Liver (tissue), 9 donors: ENCODE measurements around the gene TERT. TPM values are rescaled to one million over a fixed set of nuclear protein-coding genes. Genes with fewer than 3 reads are reported as not detected.

ENCODE experiments used
- DNase-seq: peaks from one replicate; pipeline ENCODE4 v3.0.0-alpha.2; 2017; ENCODE audit warnings: low spot score
- H3K27ac ChIP-seq, 2 donors: one replicate each; pipeline ENCODE4 v1.7.0; 2013; ENCODE audit warnings: inconsistent platforms in 2 of 2, low read length in 2 of 2, control low read depth in 1 of 2, low read depth in 1 of 2, mild to moderate bottlenecking in 1 of 2
- H3K27me3 ChIP-seq, 4 donors: one replicate each; pipeline versions ENCODE4 v1.6.1 to v1.7.0; 2013; ENCODE audit warnings: low read length in 3 of 4, inconsistent platforms in 1 of 4, mild to moderate bottlenecking in 1 of 4, moderate library complexity in 1 of 4; ENCODE audit not compliant: control insufficient read depth in 4 of 4, insufficient read depth in 4 of 4
- H3K36me3 ChIP-seq, 4 donors: one replicate each; pipeline versions ENCODE4 v1.6.1 to v1.7.0; 2013; ENCODE audit warnings: low read length in 3 of 4, mild to moderate bottlenecking in 3 of 4, low read depth in 1 of 4, moderate library complexity in 1 of 4; ENCODE audit not compliant: control insufficient read depth in 4 of 4, insufficient read depth in 3 of 4
- H3K4me1 ChIP-seq, 4 donors: one replicate each; pipeline versions ENCODE4 v1.6.1 to v1.7.0; 2013; ENCODE audit warnings: low read length in 3 of 4, mild to moderate bottlenecking in 3 of 4, moderate library complexity in 1 of 4; ENCODE audit not compliant: control insufficient read depth in 4 of 4, insufficient read depth in 4 of 4
- H3K4me3 ChIP-seq, 3 donors: one replicate each; pipeline versions ENCODE4 v1.6.1 to v1.7.0; 2013; ENCODE audit warnings: low read length in 3 of 3, control low read depth in 1 of 3, low read depth in 1 of 3, mild to moderate bottlenecking in 1 of 3
- H3K9ac ChIP-seq, 2 donors: one replicate each; pipeline ENCODE4 v1.7.0; 2013; ENCODE audit warnings: low read length in 2 of 2, mild to moderate bottlenecking in 2 of 2, moderate library complexity in 2 of 2, control low read depth in 1 of 2, low read depth in 1 of 2
- H3K9me3 ChIP-seq, 4 donors: one replicate each; pipeline versions ENCODE4 v1.6.1 to v1.7.0; 2013; ENCODE audit warnings: low read length in 3 of 4; ENCODE audit not compliant: control insufficient read depth in 4 of 4
- EGR1 ChIP-seq, 2 donors: IDR thresholded peaks; 2 replicates each; pipeline ENCODE4 v1.6.1; 2016 to 2018; ENCODE audit warnings: antibody characterized with exemption in 2 of 2, low read depth in 2 of 2
- FOXA1 ChIP-seq: IDR thresholded peaks from 2 replicates; pipeline ENCODE4 v1.6.1; 2016; ENCODE audit warnings: antibody characterized with exemption
- FOXA2 ChIP-seq: IDR thresholded peaks from 2 replicates; pipeline ENCODE4 v1.6.1; 2016; ENCODE audit warnings: antibody characterized with exemption
- GABPA ChIP-seq, 2 donors: IDR thresholded peaks in 1 of 2; conservative IDR thresholded peaks in 1 of 2; 2 replicates each; pipeline ENCODE4 v1.6.1; 2016; ENCODE audit warnings: antibody characterized with exemption in 2 of 2, mild to moderate bottlenecking in 1 of 2, moderate library complexity in 1 of 2
- HNF4A ChIP-seq, 2 donors: conservative IDR thresholded peaks; 2 replicates each; pipeline ENCODE4 v1.6.1; 2016; ENCODE audit warnings: antibody characterized with exemption in 2 of 2, mild to moderate bottlenecking in 2 of 2
- HNF4G ChIP-seq: IDR thresholded peaks from 2 replicates; pipeline ENCODE4 v1.6.1; 2016; ENCODE audit warnings: antibody characterized with exemption
- JUND ChIP-seq, 2 donors: IDR thresholded peaks; 2 replicates each; pipeline ENCODE4 v1.6.1; 2016; ENCODE audit warnings: antibody characterized with exemption in 2 of 2
- NR2F2 ChIP-seq: IDR thresholded peaks from 2 replicates; pipeline ENCODE4 v1.6.1; 2016; ENCODE audit warnings: antibody characterized with exemption
- SP1 ChIP-seq: IDR thresholded peaks from 2 replicates; pipeline ENCODE4 v1.6.1; 2018; ENCODE audit warnings: antibody characterized with exemption, mild to moderate bottlenecking
- TAF1 ChIP-seq: conservative IDR thresholded peaks from 2 replicates; pipeline ENCODE4 v1.6.1; 2016; ENCODE audit warnings: antibody characterized with exemption, mild to moderate bottlenecking
- YY1 ChIP-seq: IDR thresholded peaks from 2 replicates; pipeline ENCODE4 v1.6.1; 2016; ENCODE audit warnings: antibody characterized with exemption, mild to moderate bottlenecking
- WGBS: extraction: QIAGEN DNeasy Blood & Tissue Kit; methylation state at CpG from one replicate; pipeline ENCODE4 v1.1.7; 2013; 5-methylcytosine and 5-hydroxymethylcytosine counted together
- polyA plus RNA-seq, 2 donors: library from polyadenylated mRNA; stranded (reverse) in 1 of 2; unstranded in 1 of 2; fragments of 200-250 nt in 1 of 2; fragments of >200 nt in 1 of 2; fragmentation: Nextera tagmentation in 1 of 2; extraction: Ambion mirVana in 1 of 2; gene quantifications; one replicate each; pipeline versions ENCODE4 v1.2.1 to v1.2.3, GENCODE V29; 2013 to 2015
- total RNA-seq, 2 donors: library from RNA; depleted of rRNA; stranded (reverse); fragments of >200 nt; gene quantifications; one replicate each; pipeline ENCODE4 v1.2.3, GENCODE V29; 2014
- TF ChIP-seq, protein P1 (sequence below): IDR thresholded peaks from 2 replicates; pipeline ENCODE4 v1.6.1; 2016; ENCODE audit warnings: antibody characterized with exemption, mild to moderate bottlenecking
- TF ChIP-seq, protein P2 (sequence below): IDR thresholded peaks from 2 replicates; pipeline ENCODE4 v1.6.1; 2016; ENCODE audit warnings: antibody characterized with exemption
- TF ChIP-seq, protein P3 (sequence below): IDR thresholded peaks from 2 replicates; pipeline ENCODE4 v1.6.1; 2016; ENCODE audit warnings: antibody characterized with exemption
- TF ChIP-seq, protein P4 (sequence below): fragments of 150-350 bp; IDR thresholded peaks from 2 replicates; pipeline ENCODE4 v1.5.1; 2017; ENCODE audit warnings: improper control_type of control experiment, low read depth, low read length; ENCODE audit not compliant: missing input control
- TF ChIP-seq, protein P5 (sequence below): IDR thresholded peaks from 2 replicates; pipeline ENCODE4 v1.6.1; 2016; ENCODE audit warnings: antibody characterized with exemption
- donor health status: healthy.
- donor health status: healthy.
- donor health status: healthy.
- donor health status: healthy.
- donor health status: healthy.

TERT gene
- total and polyA plus RNA-seq, 4 donors = 0.14 TPM; not detected in 3

DNA sequence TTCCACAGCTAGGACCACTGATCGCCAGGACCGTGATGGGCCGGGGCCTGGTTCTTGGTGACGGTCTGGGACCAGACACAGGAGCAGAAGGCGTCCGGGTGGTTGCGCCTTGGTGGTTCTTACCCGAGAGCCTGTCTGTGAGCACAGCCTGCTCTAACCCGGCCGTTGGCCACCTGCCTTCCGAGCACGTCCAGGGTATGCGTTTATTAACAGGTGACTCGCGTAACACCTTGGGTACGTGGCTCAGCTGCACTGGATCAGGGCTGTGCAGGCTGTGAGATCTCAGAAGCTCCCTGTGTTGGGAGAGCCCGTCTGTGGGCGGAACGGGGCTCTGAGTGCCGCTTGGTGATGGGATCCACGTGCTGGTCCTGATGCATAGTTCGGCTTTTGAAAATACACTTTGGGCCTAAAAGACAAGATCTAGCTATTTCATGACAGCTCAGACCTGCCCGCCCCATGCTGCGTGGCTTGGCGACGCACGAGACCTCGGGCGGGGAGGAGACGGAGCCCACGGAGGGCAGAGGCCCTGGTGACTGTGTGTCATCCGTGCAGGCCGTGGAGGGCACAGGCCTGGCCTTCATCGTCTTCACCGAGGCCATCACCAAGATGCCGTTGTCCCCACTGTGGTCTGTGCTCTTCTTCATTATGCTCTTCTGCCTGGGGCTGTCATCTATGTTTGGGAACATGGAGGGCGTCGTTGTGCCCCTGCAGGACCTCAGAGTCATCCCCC is 76.4 kb downstream of the TERT start:
- no peak for DNase-seq
- H3K9me3 ChIP-seq = peaks cover 0 to 2% (median 0%) of the 10 kb centered on the region in 4 donors
- no peaks in the 10 kb centered on the region for H3K27me3 ChIP-seq
- H3K27ac ChIP-seq = no peak overlapping the region
- TF ChIP-seq FOXA2 (no peak), HNF4A (conservative IDR thresholded peaks at IDR 0.05) (no peak), TAF1 (no peak), SP1 (no peak), JUND (IDR thresholded peaks at IDR 0.05) (no peak), NR2F2 (no peak), EGR1 (IDR thresholded peaks at IDR 0.05; ENCODE audit: low read depth in 2 of 2) (no peak), YY1 (no peak), HNF4G (no peak), FOXA1 (no peak), GABPA (IDR thresholded peaks at IDR 0.05 in 1 of 2, conservative IDR thresholded peaks at IDR 0.05 in 1 of 2) (no peak)
- TF ChIP-seq, protein P1, sequence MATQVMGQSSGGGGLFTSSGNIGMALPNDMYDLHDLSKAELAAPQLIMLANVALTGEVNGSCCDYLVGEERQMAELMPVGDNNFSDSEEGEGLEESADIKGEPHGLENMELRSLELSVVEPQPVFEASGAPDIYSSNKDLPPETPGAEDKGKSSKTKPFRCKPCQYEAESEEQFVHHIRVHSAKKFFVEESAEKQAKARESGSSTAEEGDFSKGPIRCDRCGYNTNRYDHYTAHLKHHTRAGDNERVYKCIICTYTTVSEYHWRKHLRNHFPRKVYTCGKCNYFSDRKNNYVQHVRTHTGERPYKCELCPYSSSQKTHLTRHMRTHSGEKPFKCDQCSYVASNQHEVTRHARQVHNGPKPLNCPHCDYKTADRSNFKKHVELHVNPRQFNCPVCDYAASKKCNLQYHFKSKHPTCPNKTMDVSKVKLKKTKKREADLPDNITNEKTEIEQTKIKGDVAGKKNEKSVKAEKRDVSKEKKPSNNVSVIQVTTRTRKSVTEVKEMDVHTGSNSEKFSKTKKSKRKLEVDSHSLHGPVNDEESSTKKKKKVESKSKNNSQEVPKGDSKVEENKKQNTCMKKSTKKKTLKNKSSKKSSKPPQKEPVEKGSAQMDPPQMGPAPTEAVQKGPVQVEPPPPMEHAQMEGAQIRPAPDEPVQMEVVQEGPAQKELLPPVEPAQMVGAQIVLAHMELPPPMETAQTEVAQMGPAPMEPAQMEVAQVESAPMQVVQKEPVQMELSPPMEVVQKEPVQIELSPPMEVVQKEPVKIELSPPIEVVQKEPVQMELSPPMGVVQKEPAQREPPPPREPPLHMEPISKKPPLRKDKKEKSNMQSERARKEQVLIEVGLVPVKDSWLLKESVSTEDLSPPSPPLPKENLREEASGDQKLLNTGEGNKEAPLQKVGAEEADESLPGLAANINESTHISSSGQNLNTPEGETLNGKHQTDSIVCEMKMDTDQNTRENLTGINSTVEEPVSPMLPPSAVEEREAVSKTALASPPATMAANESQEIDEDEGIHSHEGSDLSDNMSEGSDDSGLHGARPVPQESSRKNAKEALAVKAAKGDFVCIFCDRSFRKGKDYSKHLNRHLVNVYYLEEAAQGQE = no peak
- TF ChIP-seq, protein P2, sequence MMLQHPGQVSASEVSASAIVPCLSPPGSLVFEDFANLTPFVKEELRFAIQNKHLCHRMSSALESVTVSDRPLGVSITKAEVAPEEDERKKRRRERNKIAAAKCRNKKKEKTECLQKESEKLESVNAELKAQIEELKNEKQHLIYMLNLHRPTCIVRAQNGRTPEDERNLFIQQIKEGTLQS = no peak
- TF ChIP-seq, protein P3, sequence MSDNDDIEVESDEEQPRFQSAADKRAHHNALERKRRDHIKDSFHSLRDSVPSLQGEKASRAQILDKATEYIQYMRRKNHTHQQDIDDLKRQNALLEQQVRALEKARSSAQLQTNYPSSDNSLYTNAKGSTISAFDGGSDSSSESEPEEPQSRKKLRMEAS = no peak
- TF ChIP-seq, protein P4, sequence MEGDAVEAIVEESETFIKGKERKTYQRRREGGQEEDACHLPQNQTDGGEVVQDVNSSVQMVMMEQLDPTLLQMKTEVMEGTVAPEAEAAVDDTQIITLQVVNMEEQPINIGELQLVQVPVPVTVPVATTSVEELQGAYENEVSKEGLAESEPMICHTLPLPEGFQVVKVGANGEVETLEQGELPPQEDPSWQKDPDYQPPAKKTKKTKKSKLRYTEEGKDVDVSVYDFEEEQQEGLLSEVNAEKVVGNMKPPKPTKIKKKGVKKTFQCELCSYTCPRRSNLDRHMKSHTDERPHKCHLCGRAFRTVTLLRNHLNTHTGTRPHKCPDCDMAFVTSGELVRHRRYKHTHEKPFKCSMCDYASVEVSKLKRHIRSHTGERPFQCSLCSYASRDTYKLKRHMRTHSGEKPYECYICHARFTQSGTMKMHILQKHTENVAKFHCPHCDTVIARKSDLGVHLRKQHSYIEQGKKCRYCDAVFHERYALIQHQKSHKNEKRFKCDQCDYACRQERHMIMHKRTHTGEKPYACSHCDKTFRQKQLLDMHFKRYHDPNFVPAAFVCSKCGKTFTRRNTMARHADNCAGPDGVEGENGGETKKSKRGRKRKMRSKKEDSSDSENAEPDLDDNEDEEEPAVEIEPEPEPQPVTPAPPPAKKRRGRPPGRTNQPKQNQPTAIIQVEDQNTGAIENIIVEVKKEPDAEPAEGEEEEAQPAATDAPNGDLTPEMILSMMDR = no peak
- TF ChIP-seq, protein P5, sequence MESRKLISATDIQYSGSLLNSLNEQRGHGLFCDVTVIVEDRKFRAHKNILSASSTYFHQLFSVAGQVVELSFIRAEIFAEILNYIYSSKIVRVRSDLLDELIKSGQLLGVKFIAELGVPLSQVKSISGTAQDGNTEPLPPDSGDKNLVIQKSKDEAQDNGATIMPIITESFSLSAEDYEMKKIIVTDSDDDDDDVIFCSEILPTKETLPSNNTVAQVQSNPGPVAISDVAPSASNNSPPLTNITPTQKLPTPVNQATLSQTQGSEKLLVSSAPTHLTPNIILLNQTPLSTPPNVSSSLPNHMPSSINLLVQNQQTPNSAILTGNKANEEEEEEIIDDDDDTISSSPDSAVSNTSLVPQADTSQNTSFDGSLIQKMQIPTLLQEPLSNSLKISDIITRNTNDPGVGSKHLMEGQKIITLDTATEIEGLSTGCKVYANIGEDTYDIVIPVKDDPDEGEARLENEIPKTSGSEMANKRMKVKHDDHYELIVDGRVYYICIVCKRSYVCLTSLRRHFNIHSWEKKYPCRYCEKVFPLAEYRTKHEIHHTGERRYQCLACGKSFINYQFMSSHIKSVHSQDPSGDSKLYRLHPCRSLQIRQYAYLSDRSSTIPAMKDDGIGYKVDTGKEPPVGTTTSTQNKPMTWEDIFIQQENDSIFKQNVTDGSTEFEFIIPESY = no peak
- H3K4me3 ChIP-seq = no peak overlapping the region
- WGBS = 90% methylated on average over 38 of the region's 38 CpGs
- no peaks in the 10 kb centered on the region for H3K36me3 ChIP-seq
- H3K4me1 ChIP-seq = no peaks in the 10 kb centered on the region
- no peak overlapping the region for H3K9ac ChIP-seq
